GM19099 (cell line): ENCODE data around the gene SDK2.

Source experiments
- POLR2A ChIP-seq: IDR thresholded peaks from 3 replicates; pipeline ENCODE4 v1.6.1; 2011; ENCODE audit warnings: low read depth; ENCODE audit not compliant: insufficient read length; ENCODE audit errors: extremely low read depth

The SDK2 gene

DNA sequence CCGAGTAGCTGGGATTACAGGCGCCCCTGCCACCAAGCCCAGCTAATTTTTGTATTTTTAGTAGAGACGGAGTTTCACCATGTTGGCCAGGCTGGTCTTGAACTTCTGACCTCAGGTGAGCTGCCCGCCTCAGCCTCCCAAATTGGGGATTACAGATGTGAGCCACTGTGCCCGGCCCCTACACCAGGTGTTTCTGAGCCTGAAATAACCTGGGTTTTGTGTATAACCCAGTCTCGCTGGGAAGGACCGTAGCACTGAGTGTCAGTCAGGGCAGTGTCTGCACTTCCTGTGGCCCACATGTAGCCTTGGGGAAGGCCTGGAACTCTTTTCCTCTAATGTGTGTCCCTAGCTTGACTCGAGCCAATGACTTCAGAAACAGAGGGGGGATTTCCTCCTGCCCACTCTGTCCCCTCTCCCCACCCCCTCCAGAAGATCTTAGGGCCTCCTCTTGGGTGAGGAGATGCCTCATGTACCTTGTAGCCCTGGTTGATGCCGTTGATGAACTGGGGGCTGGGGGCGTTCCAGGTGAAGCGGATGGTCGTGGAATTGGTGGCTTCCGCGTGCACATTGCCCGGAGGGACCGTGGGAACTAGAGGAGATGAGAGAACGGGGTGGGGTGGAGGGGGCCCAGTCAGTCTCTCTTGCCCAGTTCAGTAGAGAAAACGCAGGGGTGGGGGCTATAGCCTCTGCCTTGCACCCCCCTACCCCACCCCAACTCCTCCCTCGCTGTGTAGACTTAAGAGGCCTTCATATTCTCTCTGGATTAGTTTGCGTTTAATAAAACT lies 229.9 kb downstream of the SDK2 start:
- TF ChIP-seq POLR2A = no peak

- no peak for TF ChIP-seq POLR2A
Measured at GRCh38 chr17:73412914-73413313, 231.3 kb downstream of the SDK2 start.

DNA sequence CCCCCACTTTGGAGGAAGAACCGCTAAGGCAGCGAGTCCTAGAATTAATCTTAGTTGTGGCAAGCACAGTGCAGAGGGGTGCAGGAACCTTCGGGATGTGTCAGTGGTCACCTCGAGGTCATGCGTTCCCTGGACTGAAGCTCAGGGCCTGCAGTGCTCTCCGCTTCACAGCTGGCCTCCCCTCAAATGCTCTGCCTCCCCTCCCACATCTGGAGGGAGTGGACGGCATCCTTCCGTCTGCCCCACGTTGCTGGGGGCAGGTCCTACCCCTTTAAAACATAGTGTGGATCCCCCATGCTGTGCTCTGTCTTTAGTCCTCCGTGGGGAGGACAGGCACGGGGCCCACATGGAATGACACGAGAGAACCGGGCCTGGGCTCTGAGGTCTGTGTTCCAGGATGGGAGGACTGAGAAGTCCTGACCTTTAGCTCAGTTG lies 232.9 kb downstream of the SDK2 start:
- no peak for TF ChIP-seq POLR2A

- no peak for TF ChIP-seq POLR2A
Measured at GRCh38 chr17:73410586-73411312, 233.5 kb downstream of the SDK2 start.

DNA sequence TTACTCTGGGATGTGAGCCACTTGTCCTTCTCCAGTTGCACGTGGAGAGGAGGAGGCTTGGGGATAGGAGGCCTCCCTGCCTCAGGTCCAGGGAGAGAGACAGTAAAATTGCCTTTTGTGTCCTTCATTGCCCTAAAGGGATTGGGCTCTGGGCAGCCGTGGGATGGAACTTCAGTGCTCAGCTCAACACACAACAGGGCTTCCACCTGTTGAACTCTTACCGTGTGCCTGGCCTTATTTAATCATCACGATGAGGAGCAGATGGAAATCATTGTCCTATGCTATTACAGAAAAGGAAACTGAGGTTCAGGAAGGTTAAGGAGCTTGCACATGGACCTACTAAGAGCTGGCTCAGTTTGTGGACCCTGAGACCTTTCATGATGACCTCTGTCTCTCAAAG lies 240.0 kb downstream of the SDK2 start:
- no peak for TF ChIP-seq POLR2A

DNA sequence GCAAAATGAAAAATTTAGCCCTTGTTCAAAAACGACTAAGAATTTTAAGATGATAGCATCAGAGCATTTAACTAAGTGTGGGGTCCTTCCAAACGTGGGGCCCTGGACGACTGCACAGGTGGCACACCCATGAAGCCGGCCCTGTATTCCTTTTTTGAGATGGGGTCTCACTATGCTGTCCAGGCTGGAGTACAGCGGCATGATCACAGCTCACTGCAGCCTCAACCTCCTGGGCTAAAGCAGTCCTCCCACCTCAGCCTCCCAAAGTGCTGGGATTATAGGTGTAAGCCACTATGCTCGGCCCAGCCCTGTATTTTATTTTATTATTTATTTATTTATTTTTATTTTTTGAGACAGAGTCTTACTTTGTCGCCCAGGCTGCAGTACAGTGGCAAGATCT lies 241.8 kb downstream of the SDK2 start:
- no peak for TF ChIP-seq POLR2A

GRCh38 chr17:73401911-73402310 lies 242.3 kb downstream of the SDK2 start:
- no peak for TF ChIP-seq POLR2A

- TF ChIP-seq POLR2A = no peak
Measured at GRCh38 chr17:73400915-73401545, 243.2 kb downstream of the SDK2 start.

DNA sequence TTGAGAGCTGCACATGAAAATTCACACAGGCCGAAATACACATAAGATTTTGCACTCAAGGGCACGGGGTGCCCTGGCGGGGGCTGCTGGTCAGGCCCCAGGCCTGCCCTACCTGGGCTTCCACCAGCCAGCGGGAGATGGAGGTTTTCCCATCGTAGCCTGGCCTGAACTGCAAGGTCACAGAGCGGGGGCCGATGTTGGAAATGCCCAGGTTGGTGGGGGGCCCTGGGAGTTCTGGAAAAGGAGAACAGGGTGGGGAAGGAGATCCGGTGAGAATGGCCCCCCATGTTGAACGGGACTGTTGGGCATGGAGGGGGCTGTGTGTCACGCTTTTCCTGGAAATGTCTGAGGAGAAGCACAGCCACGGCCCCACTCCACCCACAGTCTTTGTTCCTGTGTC lies 245.2 kb downstream of the SDK2 start:
- TF ChIP-seq POLR2A = no peak

- TF ChIP-seq POLR2A = no peak
Measured at GRCh38 chr17:73397856-73398540, 246.2 kb downstream of the SDK2 start.

DNA sequence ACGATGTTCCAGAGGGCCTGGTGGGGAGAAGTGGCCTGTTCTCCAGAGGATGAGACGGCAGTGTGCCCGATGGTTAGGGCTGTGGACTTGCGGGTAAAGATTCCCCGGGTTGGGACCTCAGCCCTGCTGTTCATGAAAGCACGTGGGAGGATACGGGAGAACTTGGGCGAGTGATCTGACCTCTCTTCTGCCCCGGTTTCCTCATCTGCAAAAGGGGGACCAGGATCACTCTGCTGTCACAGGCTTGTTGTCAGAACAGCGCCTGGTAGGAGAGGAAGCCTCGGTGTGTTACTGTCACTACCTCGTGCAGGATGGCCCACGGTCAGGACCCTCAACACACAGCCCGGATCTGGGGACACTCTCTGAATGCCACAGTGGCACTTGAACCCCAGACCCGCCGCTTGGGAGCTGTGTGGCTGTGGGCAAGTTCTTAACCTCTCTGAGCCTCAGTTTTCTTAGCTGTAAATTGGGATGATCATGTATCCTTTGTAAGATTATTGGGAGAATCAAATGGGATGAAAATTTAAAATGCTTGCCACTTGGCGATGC lies 246.9 kb downstream of the SDK2 start:
- TF ChIP-seq POLR2A = no peak

- no peak for TF ChIP-seq POLR2A
Measured at GRCh38 chr17:73396431-73397277, 247.6 kb downstream of the SDK2 start.

GRCh38 chr17:73394512-73395450 lies 249.5 kb downstream of the SDK2 start:
- no peak for TF ChIP-seq POLR2A
